ENCODE measurements around the gene RINT1.

Gene RINT1

GRCh38 chr7:105565190-105565589 is 33.2 kb downstream of the RINT1 start:
- ATAC-seq, result no peak
- no peak for TF ChIP-seq SNAI2 (CRISPR knock-in tag; IDR thresholded peaks at IDR 0.05)
- no peak for TF ChIP-seq RARB (CRISPR knock-in tag; IDR thresholded peaks at IDR 0.05)
- TF ChIP-seq ZNF8 (CRISPR knock-in tag; IDR thresholded peaks at IDR 0.05), result no peak
- no peak for TF ChIP-seq CSDC2 (CRISPR knock-in tag; IDR thresholded peaks at IDR 0.05)
- TF ChIP-seq OSR1 (CRISPR knock-in tag; IDR thresholded peaks at IDR 0.05), result no peak
- no peak for TF ChIP-seq CREB5 (CRISPR knock-in tag; IDR thresholded peaks at IDR 0.05; ENCODE audit: low read depth)

GRCh38 chr7:105567024-105567423 is 35.0 kb downstream of the RINT1 start:
- ATAC-seq, result no peak
- TF ChIP-seq ZNF565 (CRISPR knock-in tag; conservative IDR thresholded peaks at IDR 0.05; ENCODE audit: low read depth) (no peak), RARB (CRISPR knock-in tag; IDR thresholded peaks at IDR 0.05) (no peak), PATZ1 (CRISPR knock-in tag; IDR thresholded peaks at IDR 0.05; ENCODE audit: borderline replicate concordance) (no peak), OSR1 (CRISPR knock-in tag; IDR thresholded peaks at IDR 0.05) (no peak), TCF4 (CRISPR knock-in tag; IDR thresholded peaks at IDR 0.05; ENCODE audit: borderline replicate concordance) (no peak), ZNF8 (CRISPR knock-in tag; IDR thresholded peaks at IDR 0.05) (no peak), BACH2 (CRISPR knock-in tag; IDR thresholded peaks at IDR 0.05; ENCODE audit: borderline replicate concordance) (no peak), ESRRG (CRISPR knock-in tag; IDR thresholded peaks at IDR 0.05) (no peak)

- no peak for TF ChIP-seq ZNF8 (CRISPR knock-in tag; IDR thresholded peaks at IDR 0.05)
- TF ChIP-seq ZFP30 (CRISPR knock-in tag; IDR thresholded peaks at IDR 0.05), result no peak
- no peak for TF ChIP-seq RARB (CRISPR knock-in tag; IDR thresholded peaks at IDR 0.05)
- TF ChIP-seq TOX (CRISPR knock-in tag; IDR thresholded peaks at IDR 0.05; ENCODE audit: borderline replicate concordance), result no peak
- no peak for TF ChIP-seq ZNF70 (CRISPR knock-in tag; IDR thresholded peaks at IDR 0.05)
- no peak for TF ChIP-seq ZC3H10 (CRISPR knock-in tag; IDR thresholded peaks at IDR 0.05)
- no peak for TF ChIP-seq ZNF565 (CRISPR knock-in tag; conservative IDR thresholded peaks at IDR 0.05; ENCODE audit: low read depth)
- TF ChIP-seq CSDC2 (CRISPR knock-in tag; IDR thresholded peaks at IDR 0.05), result no peak
- TF ChIP-seq BACH2 (CRISPR knock-in tag; IDR thresholded peaks at IDR 0.05; ENCODE audit: borderline replicate concordance), result no peak
- TF ChIP-seq PPARA (CRISPR knock-in tag; IDR thresholded peaks at IDR 0.05; ENCODE audit: borderline replicate concordance), result no peak
- no peak for TF ChIP-seq POU6F1 (CRISPR knock-in tag; IDR thresholded peaks at IDR 0.05; ENCODE audit: borderline replicate concordance, low read depth)
- TF ChIP-seq TCF4 (CRISPR knock-in tag; IDR thresholded peaks at IDR 0.05; ENCODE audit: borderline replicate concordance), result no peak
- no peak for TF ChIP-seq OSR1 (CRISPR knock-in tag; IDR thresholded peaks at IDR 0.05)
- no peak for TF ChIP-seq ISL1 (CRISPR knock-in tag; IDR thresholded peaks at IDR 0.05)
- TF ChIP-seq SNAI2 (CRISPR knock-in tag; IDR thresholded peaks at IDR 0.05), result no peak
- TF ChIP-seq PATZ1 (CRISPR knock-in tag; IDR thresholded peaks at IDR 0.05; ENCODE audit: borderline replicate concordance), result no peak
- no peak for TF ChIP-seq CSRNP3 (CRISPR knock-in tag; IDR thresholded peaks at IDR 0.05)
- ATAC-seq, result no peak
These were observed 35.8 kb downstream of the RINT1 start for GRCh38 chr7:105567821-105568220.

GRCh38 chr7:105571891-105572290 is 39.9 kb downstream of the RINT1 start:
- no peak for ATAC-seq
- TF ChIP-seq TSHZ2 (CRISPR knock-in tag; IDR thresholded peaks at IDR 0.05) (no peak), PPARA (CRISPR knock-in tag; IDR thresholded peaks at IDR 0.05; ENCODE audit: borderline replicate concordance) (no peak), CREB5 (CRISPR knock-in tag; IDR thresholded peaks at IDR 0.05; ENCODE audit: low read depth) (no peak), CSDC2 (CRISPR knock-in tag; IDR thresholded peaks at IDR 0.05) (no peak), SNAI2 (CRISPR knock-in tag; IDR thresholded peaks at IDR 0.05) (no peak), RARB (CRISPR knock-in tag; IDR thresholded peaks at IDR 0.05) (no peak), ZNF8 (CRISPR knock-in tag; IDR thresholded peaks at IDR 0.05) (no peak), CSRNP3 (CRISPR knock-in tag; IDR thresholded peaks at IDR 0.05) (no peak), TOX (CRISPR knock-in tag; IDR thresholded peaks at IDR 0.05; ENCODE audit: borderline replicate concordance) (no peak), ZNF565 (CRISPR knock-in tag; conservative IDR thresholded peaks at IDR 0.05; ENCODE audit: low read depth) (no peak)

Data from SK-N-SH treated with all-trans-retinoic acid at 6 μM for 48 hours (cell line).